BLaER1 (cell line): Measurements from ENCODE around the gene EMC8.

Experiments used
- H3K27ac ChIP-seq: shearing (Covaris generic); formaldehyde crosslinking; 2 replicates; pipeline ENCODE4 v1.8.1; 2022
- H3K27me3 ChIP-seq: shearing (Covaris generic); formaldehyde crosslinking; 2 replicates; pipeline ENCODE4 v1.8.1; 2022
- H3K36me3 ChIP-seq: shearing (Covaris generic); formaldehyde crosslinking; 2 replicates; pipeline ENCODE4 v1.8.1; 2022
- H3K4me1 ChIP-seq: shearing (Covaris generic); formaldehyde crosslinking; 2 replicates; pipeline ENCODE4 v1.8.1; 2022
- H3K4me2 ChIP-seq: shearing (Covaris generic); formaldehyde crosslinking; 2 replicates; pipeline ENCODE4 v1.8.1; 2022
- H3K4me3 ChIP-seq: shearing (Covaris generic); formaldehyde crosslinking; 2 replicates; pipeline ENCODE4 v1.8.1; 2022
- H3K9ac ChIP-seq: shearing (Covaris generic); formaldehyde crosslinking; 2 replicates; pipeline ENCODE4 v1.8.1; 2022
- H3K9me3 ChIP-seq: shearing (Covaris generic); formaldehyde crosslinking; 2 replicates; pipeline ENCODE4 v1.8.1; 2022
- H4K20me1 ChIP-seq: shearing (Covaris generic); formaldehyde crosslinking; 2 replicates; pipeline ENCODE4 v1.8.1; 2022
- Cebpa-rat ChIP-seq: shearing (Covaris generic); IDR thresholded peaks from 2 replicates; pipeline ENCODE4 v1.8.1; 2022

Gene EMC8

GRCh38 chr16:85835956-85836705, 36.8 kb upstream of the EMC8 start:
- Histone ChIP-seq H3K4me1 (peaks cover 85% of the 10 kb centered on the region), H3K9me3 (no peaks in the 10 kb centered on the region), H3K4me2 (peak overlapping the region; percentile 85), H3K36me3 (no peaks in the 10 kb centered on the region), H4K20me1 (no peaks in the 10 kb centered on the region), H3K27ac (peak overlapping the region; percentile 31; the same call in 1 of the 2 replicates), H3K27me3 (no peaks in the 10 kb centered on the region), H3K4me3 (no peak overlapping the region), H3K9ac (peak overlapping the region; percentile 33; the same call in 1 of the 2 replicates)
- no peak for TF ChIP-seq Cebpa-rat

DNA sequence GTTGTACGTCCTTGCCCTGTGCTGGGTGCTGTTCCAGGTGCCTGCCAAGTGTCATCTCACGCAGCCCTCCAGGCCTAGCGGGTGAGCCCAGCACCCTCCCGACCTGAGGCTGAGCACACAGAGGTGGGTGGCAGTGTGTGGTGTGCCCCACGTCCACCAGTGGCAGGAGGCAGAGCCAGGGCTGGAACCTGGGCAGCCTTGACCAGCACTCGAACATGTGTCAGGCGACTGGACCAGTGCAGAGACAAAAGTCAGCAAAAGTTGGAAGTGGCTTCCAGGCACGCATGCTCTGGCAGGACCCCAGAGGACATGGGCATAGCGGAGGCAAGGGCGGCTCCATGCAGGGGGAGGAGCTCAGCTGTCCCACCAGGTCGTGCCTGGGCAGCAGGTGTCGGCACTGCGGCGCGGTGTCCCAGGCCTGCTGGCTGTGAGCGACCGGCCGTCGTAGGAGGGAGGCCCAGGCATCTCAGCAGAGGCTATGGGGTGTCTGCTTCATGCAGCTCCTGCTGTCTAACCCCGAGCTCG, 35.9 kb upstream of the EMC8 start:
- Histone ChIP-seq H3K4me1 (peaks cover 85% of the 10 kb centered on the region), H4K20me1 (no peaks in the 10 kb centered on the region), H3K4me3 (no peak overlapping the region), H3K27me3 (no peaks in the 10 kb centered on the region), H3K9me3 (no peaks in the 10 kb centered on the region), H3K36me3 (no peaks in the 10 kb centered on the region), H3K4me2 (peak overlapping the region; percentile 85), H3K9ac (no peak overlapping the region), H3K27ac (peak overlapping the region; percentile 32)
- no peak for TF ChIP-seq Cebpa-rat

DNA sequence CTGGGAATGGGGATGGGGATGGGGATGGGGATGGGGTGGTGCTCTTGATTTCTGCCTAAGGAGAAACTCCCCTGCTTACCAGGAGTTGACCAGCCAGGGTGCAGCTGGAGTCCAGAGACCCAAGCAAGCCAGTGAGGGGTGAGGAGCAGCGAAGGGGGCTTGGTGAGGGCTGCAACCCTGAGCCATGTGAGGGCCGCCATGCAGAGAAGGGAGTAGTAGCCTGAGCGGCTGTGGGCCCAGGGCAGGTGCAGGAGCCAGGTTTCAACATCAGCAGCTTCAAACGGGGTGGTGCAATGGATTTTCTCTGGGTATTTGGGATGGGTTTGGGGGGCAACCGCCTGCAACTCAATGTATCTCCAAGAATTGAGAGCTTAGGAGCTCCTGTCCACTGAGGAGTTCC, 35.4 kb upstream of the EMC8 start:
- Histone ChIP-seq H3K9me3 (no peaks in the 10 kb centered on the region), H3K27ac (peak overlapping the region; percentile 32; the same call in 1 of the 2 replicates), H3K4me3 (no peak overlapping the region), H3K27me3 (no peaks in the 10 kb centered on the region), H4K20me1 (no peaks in the 10 kb centered on the region), H3K36me3 (no peaks in the 10 kb centered on the region), H3K9ac (no peak overlapping the region), H3K4me2 (peak overlapping the region; percentile 85), H3K4me1 (peaks cover 85% of the 10 kb centered on the region)
- TF ChIP-seq Cebpa-rat = no peak

DNA sequence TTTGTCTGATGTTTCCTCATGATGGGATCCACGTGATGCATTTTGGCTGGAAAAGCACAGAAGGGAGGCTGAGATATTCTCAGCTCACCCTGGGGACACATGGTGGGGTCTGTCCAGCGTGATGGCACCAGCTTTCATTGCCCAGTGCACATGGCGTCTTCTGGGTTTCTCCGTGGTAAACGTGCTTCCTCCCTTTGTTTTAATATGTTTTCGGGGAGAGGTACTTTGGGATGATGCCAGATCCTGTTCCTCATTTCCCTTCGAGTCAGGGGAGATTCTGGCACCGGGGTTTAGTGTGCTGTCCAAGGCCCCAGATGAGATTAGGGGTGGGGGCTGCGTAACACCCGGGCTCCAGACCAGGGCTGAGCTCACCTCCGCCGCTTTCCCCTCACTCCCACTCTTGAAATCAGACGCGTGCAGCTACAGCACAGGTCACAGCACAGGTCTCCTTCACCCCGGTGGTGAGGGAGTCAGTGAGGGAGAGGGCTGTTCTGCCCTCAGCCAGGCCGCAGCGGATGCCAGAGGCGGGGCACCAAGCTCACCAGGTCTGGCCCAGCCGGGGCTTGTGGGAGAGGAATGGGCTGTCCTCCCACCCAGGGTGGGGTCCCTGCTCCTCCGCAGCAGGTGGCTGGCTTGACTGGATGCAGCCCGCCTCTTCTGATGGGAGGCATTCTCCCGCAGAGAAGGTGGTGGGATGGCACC, 34.0 kb upstream of the EMC8 start:
- H4K20me1 ChIP-seq = no peaks in the 10 kb centered on the region
- peak overlapping the region; percentile 16; the same call in 1 of the 2 replicates for H3K4me3 ChIP-seq
- peak overlapping the region; percentile 85 for H3K27ac ChIP-seq
- peaks cover 85% of the 10 kb centered on the region for H3K4me1 ChIP-seq
- no peak for TF ChIP-seq Cebpa-rat
- H3K9me3 ChIP-seq = no peaks in the 10 kb centered on the region
- H3K4me2 ChIP-seq = peak overlapping the region; percentile 85
- H3K27me3 ChIP-seq = no peaks in the 10 kb centered on the region
- no peaks in the 10 kb centered on the region for H3K36me3 ChIP-seq
- peak overlapping the region; percentile 67 for H3K9ac ChIP-seq

- H3K4me1 ChIP-seq = peaks cover 90% of the 10 kb centered on the region
- TF ChIP-seq Cebpa-rat = no peak
- H3K9me3 ChIP-seq = no peaks in the 10 kb centered on the region
- H3K4me2 ChIP-seq = peak overlapping the region; percentile 85
- H4K20me1 ChIP-seq = no peaks in the 10 kb centered on the region
- no peaks in the 10 kb centered on the region for H3K27me3 ChIP-seq
- H3K36me3 ChIP-seq = no peaks in the 10 kb centered on the region
- peak overlapping the region; percentile 67 for H3K9ac ChIP-seq
- H3K4me3 ChIP-seq = peak overlapping the region; percentile 16; the same call in 1 of the 2 replicates
- H3K27ac ChIP-seq = peak overlapping the region; percentile 85
Observed at GRCh38 chr16:85832570-85833218, 33.4 kb upstream of the EMC8 start.

GRCh38 chr16:85830821-85831220, 31.5 kb upstream of the EMC8 start:
- Histone ChIP-seq H3K27me3 (no peaks in the 10 kb centered on the region), H4K20me1 (no peaks in the 10 kb centered on the region), H3K4me1 (peaks cover 92% of the 10 kb centered on the region), H3K4me3 (no peak overlapping the region), H3K9me3 (no peaks in the 10 kb centered on the region), H3K36me3 (no peaks in the 10 kb centered on the region), H3K9ac (no peak overlapping the region; the same call in 1 of the 2 replicates), H3K27ac (peak overlapping the region; percentile 85; the same call in 1 of the 2 replicates), H3K4me2 (peak overlapping the region; percentile 84)
- TF ChIP-seq Cebpa-rat = no peak

DNA sequence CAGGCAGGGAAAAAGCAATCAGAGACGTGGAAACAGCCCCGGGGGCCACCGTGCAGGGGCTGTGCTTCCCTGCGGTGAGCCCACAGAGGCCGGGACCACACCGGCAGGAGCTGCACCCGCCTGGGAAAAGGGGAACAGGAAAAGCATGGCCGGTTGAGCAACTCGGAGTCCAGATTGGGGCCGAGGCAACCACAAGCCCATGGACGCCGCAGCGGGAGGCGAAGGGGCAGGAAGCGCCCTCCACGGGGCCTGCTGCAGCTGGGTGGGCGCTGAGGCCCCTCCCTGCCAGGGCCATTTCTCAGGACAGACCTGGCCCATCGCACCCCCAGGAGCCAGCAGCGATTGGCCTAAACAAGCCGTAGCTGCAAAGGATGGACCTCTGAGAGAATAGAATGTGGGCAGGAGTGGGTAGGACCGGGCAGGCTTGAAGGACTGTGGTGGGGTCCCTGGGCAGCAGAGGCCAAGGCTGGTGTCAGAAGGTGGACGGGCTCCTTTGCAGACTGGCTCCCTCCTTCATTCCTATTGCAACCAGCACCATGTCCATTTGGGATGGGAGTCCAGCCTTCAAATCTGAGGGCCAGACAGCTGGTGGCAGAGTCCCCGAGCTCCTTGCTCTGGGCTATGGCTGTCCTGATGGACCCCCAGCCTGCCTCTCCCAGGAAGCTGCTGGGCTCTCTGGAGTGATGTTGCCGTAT, 30.6 kb upstream of the EMC8 start:
- no peaks in the 10 kb centered on the region for H3K36me3 ChIP-seq
- peak overlapping the region; percentile 44; the same call in 1 of the 2 replicates for H3K4me3 ChIP-seq
- H3K9ac ChIP-seq = peak overlapping the region; percentile 34; the same call in 1 of the 2 replicates
- TF ChIP-seq Cebpa-rat = peak; percentile 89
- no peaks in the 10 kb centered on the region for H4K20me1 ChIP-seq
- peaks cover 90% of the 10 kb centered on the region for H3K4me1 ChIP-seq
- H3K27ac ChIP-seq = peak overlapping the region; percentile 74
- no peaks in the 10 kb centered on the region for H3K27me3 ChIP-seq
- no peaks in the 10 kb centered on the region for H3K9me3 ChIP-seq
- peak overlapping the region; percentile 84 for H3K4me2 ChIP-seq

DNA sequence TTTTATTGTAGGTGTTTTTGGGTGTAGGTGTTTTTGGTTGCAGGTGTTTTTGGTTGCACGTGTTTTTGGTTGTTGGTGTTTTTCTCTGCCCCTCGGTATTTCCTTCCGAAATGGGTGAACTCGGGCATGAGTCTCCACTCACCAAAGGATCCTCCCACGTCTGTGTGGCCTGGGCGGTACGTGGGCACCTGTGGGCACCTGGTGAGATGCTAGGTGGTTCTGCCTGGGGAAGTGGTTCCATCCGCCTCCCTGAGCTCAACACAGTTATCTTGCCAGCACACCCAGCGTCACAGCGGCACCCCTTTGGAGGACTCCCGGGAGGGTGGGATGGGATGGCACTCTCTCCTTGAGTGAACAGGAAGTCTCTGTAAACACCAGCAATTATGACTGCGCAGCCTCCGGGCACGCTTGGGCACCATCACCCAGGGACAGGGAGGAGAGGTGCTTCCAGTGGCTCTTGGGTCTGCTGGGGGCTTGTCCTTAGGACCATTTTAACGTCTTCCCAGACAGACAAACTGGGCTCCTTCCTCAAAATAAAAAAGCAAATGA, 29.9 kb upstream of the EMC8 start:
- Histone ChIP-seq H3K27me3 (no peaks in the 10 kb centered on the region), H3K27ac (peak overlapping the region; percentile 74), H3K4me2 (peak overlapping the region; percentile 84), H3K9ac (peak overlapping the region; percentile 34; the same call in 1 of the 2 replicates), H3K4me3 (peak overlapping the region; percentile 44; the same call in 1 of the 2 replicates), H4K20me1 (no peaks in the 10 kb centered on the region), H3K36me3 (no peaks in the 10 kb centered on the region), H3K9me3 (no peaks in the 10 kb centered on the region), H3K4me1 (peaks cover 93% of the 10 kb centered on the region)
- TF ChIP-seq Cebpa-rat = no peak

DNA sequence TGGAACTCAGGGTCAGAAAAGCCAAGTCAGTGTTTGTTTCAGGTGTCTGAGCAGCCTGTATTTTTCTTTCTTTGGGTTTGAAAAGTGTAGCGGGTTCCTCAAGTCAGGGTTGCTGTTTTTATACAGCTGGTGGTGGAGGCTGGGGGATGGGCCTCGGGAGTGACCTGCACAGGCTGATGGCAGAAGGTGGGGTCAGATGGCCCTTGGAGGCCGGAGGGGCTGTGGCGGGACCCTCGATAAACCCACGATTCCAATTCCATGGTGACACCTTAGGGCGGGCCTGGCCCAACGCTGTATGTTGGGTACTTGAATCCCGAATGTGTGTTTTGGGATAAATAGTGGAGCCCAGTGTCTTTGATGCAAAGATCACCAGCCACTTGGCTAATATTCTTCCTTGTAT, 28.8 kb upstream of the EMC8 start:
- TF ChIP-seq Cebpa-rat = no peak
- H3K9me3 ChIP-seq = no peaks in the 10 kb centered on the region
- no peaks in the 10 kb centered on the region for H4K20me1 ChIP-seq
- H3K4me1 ChIP-seq = peaks cover 88% of the 10 kb centered on the region
- no peak overlapping the region for H3K9ac ChIP-seq
- H3K36me3 ChIP-seq = no peaks in the 10 kb centered on the region
- no peak overlapping the region for H3K27ac ChIP-seq
- H3K27me3 ChIP-seq = no peaks in the 10 kb centered on the region
- H3K4me3 ChIP-seq = no peak overlapping the region
- peak overlapping the region; percentile 84 for H3K4me2 ChIP-seq
